ENCODE data around the gene RTP5. TPM values are rescaled to one million over a fixed set of nuclear protein-coding genes. Genes with fewer than 3 reads are reported as not detected.

Gene RTP5
- total RNA-seq, 1 donor: 1.1 TPM

DNA sequence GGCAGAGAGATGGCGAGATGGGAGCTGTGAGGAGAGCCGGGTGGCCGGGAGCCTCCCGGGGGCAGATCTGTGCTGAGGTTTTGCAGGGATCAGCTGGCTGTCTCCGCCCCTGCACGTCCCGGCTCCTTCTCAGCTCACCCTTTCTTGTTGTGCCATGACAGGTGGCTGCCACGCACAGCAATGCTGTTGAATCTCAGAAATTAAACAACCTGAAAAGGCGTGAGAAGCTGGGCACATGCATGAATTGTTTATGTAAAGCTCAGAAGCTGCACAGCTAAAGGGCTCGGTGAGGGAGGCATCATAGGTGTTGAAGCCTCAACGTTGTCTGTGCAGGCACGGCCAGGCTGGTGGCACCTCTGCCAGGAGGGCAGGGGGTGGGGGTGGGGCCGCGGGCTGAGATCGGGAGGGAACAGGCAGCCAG, 858 bp upstream of the RTP5 start:
- no peak for DNase-seq (ENCODE audit: low read depth in 2 of 3, low spot score in 2 of 3)

DNA sequence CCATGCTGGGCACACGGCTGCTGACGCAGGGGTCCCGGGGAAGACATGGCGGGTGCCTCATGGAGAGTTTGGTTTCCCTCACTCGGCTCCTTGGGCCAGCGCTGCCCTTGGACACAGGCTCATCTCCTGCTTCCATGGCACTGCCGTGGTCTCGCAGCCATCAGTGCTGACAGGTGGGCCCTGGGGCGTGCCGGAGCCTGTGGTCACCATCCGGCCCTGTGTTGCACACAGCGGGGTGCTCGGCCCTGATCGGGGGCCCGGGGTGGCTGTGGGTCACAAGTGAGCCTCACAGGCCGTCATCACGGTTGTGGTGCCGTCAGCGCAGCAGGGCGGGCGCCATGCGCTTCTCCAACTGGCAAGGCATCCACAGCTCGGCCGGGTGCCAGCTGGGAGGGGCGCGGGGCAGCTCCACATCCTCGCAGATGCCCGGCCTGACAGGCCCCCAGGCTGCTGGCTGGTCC, 582 bp downstream of the RTP5 start:
- DNase-seq (ENCODE audit: low read depth in 2 of 3, low spot score in 2 of 3): no peak

DNA sequence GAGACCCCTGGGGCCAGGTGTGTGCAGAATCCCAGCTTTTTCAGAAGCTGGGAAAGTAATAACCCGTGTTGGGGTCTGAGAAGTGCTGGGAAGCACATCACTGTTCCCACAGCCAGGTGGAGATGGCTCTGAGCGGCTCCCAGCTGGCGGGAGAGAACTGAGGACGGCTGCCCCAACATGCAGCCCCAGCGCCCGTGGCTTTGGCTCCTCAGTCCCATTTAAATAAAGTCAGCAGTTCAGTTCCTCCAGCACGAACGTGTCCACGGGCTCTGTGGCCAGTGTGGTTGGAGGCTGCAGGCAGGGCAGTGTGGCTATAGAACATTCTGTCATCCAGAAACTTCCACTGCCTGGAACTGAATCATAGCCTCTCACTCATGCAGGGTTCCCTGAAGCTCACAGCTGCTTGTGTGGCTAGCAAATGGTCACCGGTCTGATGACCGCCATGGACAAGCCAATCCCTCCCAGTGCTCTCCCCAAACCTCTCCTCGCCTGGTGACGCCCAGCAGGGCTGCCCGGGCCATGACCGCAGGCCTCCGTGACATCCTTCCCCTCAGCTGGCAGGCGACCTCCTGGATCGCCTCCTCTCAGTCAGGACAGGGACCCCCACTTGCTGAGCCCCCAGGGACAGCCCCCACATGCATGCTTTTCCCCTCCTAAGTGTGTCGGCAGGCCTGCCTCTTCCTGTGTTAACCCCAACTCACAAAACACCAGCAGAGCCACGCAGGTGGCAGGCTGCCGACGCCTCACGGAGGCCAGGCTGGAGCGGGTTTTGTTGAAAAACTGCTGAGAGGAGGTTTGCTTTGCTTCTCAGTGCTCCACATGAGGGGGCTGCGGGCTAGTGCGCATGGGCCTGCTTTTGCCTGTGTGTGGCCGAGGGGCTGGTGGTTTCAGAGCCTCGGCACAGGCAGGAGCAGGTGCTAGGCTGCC, 1.3 kb downstream of the RTP5 start:
- DNase-seq (ENCODE audit: low read depth in 2 of 3, low spot score in 2 of 3): no peak

DNA sequence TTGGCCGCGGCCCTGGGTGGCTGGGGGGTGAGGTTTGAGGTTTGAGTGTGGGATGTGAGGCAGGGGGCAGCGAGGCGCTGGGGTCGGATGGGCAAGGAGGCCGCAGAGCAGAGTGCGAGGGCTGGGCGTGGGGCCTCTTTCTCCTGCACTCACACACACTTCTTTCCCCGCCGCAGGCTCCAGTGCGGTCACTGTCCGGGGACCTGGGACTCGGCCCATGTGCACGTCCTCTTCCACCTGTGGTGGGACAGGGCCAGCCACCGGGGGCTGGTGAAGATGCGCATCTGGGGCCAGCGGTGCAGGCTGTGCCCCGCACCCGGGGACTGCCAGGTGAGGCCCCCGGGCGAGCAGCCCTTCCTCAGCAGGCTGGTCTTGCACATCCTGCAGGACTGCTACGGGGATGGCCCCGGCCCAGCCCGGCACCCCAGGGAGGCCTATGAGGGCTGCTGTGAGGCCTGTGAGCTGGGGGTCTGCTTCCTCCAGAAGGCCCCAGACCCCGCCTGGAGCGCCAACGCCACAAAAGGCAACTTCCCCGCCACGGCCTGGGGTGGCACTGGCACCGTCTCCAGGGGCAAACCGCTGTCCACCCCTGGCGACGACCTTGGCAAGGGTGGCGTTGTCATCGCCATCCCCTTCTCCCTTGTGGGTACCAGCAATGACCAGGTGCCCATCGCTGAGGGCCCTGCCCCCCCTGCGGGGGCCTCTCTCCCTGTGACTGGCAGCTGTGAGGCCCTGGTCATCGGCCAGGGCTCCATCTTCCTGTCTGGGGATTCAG, 2.2 kb downstream of the RTP5 start:
- no peak for DNase-seq (ENCODE audit: low read depth in 2 of 3, low spot score in 2 of 3)

DNA sequence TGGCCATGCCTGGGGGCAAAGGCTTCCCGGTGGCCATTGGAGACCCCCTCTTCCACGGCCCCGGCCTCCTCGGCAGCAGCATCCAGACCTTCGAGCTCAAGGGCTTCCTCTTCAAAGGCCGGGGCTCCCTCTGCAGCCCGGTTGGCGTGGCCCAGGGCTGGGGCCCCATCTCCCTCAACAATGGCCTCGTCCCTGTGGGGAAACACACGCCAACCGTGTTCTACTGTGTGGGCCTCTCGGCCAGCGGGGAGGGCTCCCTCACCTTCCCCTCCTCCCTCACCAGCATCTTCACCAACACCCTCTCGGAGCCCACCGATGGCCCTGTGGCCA, 2.7 kb downstream of the RTP5 start:
- no peak for DNase-seq (ENCODE audit: low read depth in 2 of 3, low spot score in 2 of 3)

DNA sequence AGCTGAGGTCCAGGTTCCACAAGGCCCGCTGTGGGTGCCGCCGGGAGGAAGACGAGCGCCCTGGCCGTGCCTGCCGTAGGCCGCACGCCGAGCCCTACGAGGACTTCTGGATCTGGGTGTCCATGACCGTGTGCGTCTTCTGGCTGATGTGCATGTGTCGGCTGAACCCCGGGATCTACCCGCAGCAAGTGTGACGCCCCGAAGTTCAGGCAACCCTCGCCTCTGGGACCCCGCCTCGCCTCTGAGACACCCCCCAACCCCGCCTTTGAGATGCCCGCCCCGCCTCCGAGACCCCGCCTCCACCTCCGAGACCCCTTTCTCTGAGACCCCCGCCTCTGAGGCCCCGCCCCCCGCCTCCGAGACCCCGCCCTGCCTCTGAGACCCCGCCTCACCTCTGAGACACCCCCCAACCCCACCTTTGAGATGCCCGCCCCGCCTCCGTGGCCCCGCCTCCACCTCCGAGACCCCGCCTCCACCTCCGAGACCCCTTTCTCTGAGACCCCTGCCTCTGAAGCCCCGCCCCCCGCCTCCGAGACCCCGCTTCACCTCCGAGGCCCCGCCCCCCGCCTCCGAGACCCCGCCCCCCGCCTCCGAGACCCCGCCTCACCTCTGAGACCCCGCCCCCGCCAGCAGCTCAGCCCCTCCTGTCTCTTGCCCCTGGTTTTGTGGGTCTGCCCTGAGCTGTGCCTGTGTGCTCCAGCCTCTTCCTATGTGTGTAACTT, 3.7 kb downstream of the RTP5 start:
- DNase-seq (ENCODE audit: low read depth in 2 of 3, low spot score in 2 of 3): no peak

DNA sequence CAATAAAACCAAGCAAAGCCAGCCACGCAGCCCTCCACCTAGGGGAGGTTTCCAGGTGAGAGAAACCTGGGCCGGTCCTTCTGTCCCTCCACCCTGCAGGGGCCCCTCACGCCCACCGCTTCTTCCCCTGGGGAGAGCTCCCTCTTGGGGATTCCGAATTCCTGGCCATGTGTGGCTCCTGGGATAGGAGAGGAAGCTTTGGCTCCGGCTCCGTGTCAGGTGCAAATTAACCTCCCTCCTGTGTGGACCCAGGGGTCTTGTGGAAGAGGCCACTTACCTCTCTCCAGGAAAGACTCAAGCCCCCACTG, 4.2 kb downstream of the RTP5 start:
- no peak for DNase-seq (ENCODE audit: low read depth in 2 of 3, low spot score in 2 of 3)

DNA sequence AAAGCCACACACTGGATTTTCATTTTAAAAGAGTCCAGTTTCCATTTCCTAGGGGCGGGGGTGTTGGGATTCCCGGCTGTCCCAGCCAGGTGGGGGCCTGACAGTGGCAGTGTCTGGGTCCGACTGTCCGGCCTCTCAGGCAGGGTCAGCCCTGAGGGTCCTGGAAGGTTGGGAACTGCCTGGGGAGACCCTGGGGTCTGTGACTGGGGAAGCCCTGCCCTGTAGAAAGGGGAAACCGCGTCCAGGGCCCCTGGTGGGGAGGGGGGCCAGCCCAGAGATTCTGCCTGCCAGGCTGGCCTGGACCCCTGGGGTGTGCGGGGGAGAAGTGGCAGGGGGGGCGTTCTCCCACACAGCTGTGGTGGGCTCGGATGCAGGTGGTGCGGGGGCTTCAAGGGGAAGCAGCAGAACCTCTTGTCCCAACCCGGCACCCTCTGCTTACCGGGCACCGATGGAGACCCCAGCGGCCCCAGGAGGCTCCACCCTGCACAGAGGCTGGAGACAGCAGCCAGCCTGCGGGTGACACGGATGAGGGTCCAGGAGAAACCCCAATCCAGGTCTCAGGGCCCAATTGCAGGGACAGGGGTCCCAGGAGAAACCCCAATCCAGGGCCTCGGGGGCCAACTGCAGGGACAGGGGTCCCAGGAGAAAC, 4.9 kb downstream of the RTP5 start:
- no peak for DNase-seq (ENCODE audit: low read depth in 2 of 3, low spot score in 2 of 3)

DNA sequence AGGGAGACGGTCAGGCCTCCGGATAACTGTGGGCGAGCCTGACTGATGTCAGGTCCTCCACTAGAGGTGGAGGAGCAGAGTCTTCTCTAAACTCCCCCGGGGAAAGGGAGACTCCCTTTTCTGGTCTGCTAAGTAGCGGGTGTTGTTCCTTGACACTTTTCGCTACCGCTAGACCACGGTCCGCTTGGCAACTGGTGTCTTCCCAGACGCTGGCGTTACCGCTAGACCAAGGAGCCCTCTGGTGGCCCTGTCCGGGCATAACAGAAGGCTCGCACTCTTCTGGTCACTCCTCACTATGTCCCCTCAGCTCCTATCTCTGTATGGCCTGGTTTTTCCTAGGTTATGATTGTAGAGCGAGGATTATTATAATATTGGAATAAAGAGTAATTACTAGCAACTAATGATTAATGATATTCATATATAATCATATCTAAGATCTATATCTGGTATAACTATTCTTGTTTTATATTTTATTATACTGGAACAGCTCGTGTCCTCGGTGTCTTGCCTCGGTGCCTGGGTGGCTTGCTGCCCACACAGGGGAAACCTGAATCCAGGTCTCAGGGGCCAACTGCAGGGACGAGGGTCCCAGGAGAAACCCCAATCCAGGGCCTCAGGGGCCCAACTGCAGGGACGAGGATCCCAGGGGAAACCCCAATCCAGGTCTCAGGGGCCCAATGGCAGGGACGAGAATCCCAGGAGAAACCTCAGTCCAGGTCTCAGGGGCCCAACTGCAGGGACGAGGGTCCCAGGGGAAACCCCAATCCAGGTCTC, 6.4 kb downstream of the RTP5 start:
- DNase-seq (ENCODE audit: low read depth in 2 of 3, low spot score in 2 of 3): peak in 1 of 3 donors; percentile 44

DNA sequence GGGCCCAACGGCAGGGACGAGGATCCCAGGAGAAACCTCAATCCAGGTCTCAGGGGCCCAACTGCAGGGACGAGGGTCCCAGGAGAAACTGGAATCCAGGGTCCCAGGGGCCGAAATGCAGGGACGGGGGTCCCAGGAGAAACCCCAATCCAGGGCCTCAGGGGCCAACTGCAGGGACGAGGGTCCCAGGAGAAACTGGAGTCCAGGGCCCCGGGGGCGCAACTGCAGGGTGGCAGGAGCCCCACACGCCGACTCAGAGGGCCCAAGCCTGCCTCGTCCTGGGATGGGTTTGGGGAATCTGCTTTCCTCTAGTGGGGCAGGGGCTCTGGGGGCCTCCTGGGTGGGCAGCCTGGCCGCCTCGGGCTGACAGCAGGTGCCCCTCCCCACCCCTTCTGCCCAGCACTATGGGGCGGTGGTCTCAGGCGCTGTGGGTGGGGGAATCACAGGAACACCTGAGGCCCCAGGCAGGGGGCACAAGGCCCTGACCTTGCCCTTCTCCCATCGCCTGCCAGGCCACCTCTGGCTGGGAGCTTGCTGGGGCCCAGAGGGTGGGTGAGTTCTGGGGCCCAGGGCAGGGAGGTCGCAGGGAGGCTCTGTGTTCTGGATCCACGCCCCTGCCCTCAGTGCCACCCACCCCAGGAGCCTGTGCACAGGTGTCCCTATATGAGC, 7.1 kb downstream of the RTP5 start:
- DNase-seq (ENCODE audit: low read depth in 2 of 3, low spot score in 2 of 3): no peak

DNA sequence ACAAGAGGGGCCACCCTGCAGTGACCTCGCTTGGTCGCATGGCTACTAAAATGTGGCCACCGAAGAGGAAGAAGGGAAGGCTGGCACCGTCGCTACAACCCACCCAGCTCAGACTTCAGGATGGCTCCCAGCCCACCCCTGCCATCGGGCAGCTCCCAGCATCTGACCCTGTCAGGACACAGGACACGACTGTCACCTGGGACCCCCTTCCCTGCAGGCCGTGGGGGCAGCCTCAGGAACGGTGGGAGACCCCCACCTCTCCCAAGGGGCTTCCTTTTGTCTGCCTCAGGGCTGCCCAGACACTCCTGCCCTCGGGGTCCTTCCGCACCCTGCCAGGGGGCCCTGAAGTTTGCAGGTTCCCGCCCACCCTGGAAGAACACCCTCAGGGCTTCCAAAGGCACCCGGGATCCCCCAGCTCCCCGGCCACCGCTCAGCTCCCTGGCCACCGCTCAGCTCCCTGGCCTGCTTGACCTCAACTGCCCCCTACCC, 7.7 kb downstream of the RTP5 start:
- DNase-seq (ENCODE audit: low read depth in 2 of 3, low spot score in 2 of 3): no peak

DNA sequence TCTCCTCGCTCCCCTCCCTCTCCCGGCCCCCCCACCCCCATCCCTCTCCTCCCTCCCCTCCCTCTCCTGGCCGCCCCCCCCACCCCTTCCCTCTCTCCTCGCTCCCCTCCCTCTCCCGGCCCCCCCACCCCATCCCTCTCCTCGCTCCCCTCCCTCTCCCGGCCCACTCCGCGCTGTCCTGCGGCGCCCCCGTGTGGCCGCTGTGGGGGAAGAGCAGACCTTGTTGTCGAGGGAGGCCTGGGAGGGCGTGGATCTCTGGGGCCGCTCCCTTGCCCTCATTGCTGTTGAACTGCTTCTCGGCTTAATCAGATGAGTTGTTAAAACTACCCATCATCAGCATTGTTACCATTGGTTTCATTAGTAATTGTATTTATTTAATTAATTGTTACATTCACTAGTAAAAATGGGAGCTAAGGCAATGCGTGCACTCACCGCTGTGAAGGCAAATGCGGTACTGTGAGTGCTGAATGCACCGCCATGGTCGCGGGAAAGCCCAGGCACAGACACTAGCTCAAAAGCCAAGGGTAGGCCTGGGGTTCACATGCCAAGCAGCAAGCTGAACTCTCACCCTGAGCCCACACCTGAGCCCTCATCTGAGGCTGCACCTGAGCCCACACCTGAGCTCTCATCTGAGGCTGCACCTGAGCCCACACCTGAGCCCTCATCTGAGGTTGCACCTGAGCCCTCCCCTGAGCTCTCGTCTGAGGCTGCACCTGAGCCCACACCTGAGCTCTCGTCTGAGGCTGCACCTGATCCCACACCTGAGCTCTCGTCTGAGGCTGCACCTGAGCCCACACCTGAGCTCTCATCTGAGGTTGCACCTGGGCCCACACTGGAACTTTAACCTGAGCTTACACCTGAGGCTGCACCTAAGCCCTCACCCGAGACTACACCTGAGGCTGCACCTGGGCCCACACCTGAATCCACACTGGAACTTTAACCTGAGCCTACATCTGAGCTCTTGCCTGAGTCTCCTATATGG, 8.8 kb downstream of the RTP5 start:
- peak; percentile 60 to 89 (median 81) for DNase-seq (ENCODE audit: low read depth in 2 of 3, low spot score in 2 of 3)

DNA sequence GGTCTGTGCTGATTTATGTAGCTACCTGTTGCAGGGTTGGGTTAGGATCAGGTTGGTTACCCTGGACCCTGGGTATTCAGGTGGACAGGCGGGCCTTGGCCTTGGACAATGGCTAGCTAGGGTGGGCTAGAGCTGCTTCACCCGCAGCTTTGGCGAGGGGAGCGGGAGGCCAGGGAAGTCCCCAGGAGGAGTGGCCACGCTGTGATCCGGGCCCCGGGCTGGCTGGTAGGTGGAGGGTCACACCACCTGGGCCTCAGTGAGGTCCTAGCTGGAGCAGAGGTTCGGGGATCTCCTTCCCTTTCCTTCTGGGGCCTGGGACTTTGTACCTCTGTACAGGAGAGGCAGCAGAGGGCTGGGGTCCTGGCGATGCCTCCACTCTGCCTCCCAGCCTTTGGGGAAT, 9.8 kb downstream of the RTP5 start:
- no peak for DNase-seq (ENCODE audit: low read depth in 2 of 3, low spot score in 2 of 3)

DNA sequence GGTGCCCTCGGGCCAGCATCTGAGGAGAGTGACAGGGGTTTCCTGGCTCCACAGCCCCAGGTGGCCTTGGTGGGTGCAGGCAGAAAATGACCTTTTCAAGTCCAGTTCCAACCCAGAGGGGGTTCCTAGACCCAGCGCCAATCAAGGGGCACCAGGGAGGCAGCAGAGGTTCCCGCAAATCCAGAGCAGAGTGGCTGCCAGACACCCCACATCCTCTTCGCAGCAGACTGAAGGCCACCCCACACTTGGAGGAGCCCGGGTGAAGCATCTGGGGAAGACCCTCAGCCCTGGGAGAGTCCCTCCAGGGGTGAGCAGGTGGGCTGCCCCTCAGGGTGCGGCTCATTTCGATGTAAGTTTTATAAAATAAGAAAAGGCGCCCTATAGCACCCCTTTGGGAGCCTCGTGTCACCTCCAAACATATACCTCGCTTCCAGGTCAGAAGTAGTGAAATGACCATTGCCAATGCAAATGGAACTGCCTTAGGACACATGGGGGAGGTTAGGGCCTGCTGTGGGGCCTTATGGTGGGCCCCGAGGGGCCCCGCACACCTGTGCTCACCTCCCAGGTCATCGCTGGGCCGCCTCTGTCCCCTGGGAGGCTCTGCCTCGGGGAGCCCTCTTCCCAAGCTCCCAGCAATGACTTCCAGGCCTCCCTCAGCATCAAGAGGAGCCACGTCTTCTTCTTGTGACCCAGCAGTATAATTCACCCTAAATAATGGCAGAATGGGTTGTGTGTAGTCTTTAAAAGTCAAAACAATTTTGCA, 11.0 kb downstream of the RTP5 start:
- no peak for DNase-seq (ENCODE audit: low read depth in 2 of 3, low spot score in 2 of 3)

DNA sequence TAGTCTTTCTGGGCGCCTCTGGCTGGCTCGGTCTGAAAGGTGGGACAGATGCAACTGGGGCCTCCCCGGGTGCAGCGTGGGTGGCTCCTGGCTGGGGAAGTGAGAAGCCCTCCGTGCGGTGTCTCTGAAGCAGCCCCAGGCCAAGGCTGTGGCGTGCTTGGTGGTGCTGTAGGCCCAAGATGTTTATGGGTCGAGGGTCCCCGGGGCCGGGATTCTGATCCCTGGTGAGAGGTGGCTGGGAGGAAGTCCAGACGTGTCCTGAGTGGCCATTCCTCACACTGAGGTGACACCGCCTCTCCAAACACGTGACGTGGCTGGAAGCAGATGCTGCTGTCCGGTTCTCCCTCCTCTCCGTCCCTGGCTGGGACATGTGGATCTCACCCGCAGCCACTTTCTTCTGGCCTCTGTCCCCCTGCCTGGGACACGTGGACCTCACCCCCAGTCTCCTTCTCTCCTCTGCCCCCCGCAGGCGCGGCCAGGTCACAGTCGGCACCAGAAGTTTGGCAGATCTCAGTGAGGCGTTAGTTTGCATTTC, 12.6 kb downstream of the RTP5 start:
- peak in 2 of 3 donors; percentile 56 to 67 for DNase-seq (ENCODE audit: low read depth in 2 of 3, low spot score in 2 of 3)

DNA sequence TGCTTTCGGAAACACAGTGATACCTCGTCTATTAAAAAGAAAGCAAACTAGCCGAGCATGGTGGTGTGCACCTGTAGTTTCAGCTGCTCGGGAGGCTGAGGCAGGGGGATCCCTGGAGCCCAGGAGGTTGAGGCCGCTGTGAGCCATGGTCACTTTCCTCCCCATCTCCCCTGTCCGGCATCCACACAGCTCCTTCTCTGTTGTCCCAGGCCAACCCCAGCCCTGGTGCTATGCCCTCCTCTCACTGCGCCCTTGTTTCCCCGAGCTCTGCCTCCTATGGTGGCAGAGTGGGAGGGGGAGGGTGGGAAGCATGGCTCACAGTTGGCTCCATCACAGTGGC, 15.4 kb downstream of the RTP5 start:
- no peak for DNase-seq (ENCODE audit: low read depth in 2 of 3, low spot score in 2 of 3)

DNA sequence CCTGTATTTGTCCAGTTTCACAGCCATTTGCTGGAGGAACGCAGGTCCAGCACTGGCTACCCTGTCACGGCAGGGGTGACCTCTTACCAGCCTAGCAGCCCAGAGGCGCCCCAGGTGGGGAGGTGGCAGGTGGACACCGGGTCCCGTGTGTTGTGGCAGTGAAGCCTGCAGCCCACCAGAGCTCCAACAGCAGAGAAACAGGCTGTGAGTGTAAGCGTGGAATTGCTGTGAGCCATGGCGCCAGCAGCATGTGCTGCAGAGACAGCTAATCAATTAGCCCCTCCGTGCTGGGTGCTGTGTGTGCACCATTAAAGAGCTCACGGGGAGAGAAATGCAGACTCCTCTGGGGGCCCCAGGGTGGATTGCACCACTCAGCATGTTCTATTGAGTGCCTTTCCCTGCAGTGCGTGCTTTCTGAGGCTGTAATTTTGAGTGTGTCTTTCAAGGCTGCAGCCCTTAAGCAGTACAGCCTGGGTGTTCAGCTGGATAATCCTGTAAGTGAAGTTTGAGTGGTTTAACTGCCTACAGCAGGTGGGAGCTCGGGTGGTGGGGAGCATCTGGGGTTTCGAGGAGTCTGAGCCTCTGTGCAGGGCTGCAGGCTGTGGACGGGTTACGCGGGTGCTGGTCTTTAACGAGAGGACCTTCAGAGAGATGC, 15.9 kb downstream of the RTP5 start:
- DNase-seq (ENCODE audit: low read depth in 2 of 3, low spot score in 2 of 3): no peak
